Tibial nerve (tissue), 4 donors: ENCODE results near the gene CLTCL1.

Experiments
- CTCF ChIP-seq, 5 experiments: fragments of 200-600 bp in 3 of 5; fragments of 450-650 bp in 2 of 5; sonication (generic) in 3 of 5; IDR thresholded peaks; one replicate each; pipeline ENCODE4 v1.5.1; 2016 to 2019; ENCODE audit warnings: antibody characterized with exemption in 5 of 5, mild to moderate bottlenecking in 3 of 5, moderate library complexity in 2 of 5
- EP300 ChIP-seq, 2 donors: sonication (generic); formaldehyde crosslinking; IDR thresholded peaks; one replicate each; pipeline ENCODE4 v1.6.1; 2017; ENCODE audit warnings: antibody characterized with exemption in 2 of 2, mild to moderate bottlenecking in 1 of 2
- POLR2A ChIP-seq, 2 donors: fragments of 450-650 bp; IDR thresholded peaks; one replicate each; pipeline ENCODE4 v1.6.1; 2017; ENCODE audit warnings: antibody characterized with exemption in 2 of 2, mild to moderate bottlenecking in 2 of 2, moderate library complexity in 2 of 2

- no peak for TF ChIP-seq CTCF (IDR thresholded peaks at IDR 0.05)
- no peak for TF ChIP-seq EP300 (IDR thresholded peaks at IDR 0.05)
- TF ChIP-seq POLR2A (IDR thresholded peaks at IDR 0.05) = no peak
Measured at GRCh38 chr22:19275104-19275503, 16.4 kb downstream of the CLTCL1 start.
